ENCODE results near the gene ZCCHC2.

DNA sequence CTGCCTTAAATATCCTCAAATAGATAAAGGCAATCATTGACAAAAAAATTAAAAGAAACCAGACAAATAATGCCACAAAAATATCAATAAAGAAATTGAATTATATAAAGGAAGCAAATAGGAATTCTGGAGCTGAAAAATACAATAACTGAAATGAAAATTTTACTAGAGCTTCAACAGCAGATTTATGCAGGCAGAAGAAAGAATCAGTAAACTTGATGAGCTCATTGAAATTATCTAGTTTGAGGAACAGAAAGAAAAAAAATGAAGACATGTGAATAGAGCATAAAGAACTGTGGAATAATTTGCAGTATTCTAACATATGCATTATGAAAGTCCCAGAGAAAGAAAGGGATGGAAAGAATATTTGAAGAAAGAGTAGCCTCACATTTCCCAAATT lies 41.9 kb upstream of the ZCCHC2 start:
- TF ChIP-seq YY1 (IDR thresholded peaks at IDR 0.05) (no peak), RAD21 (IDR thresholded peaks at IDR 0.05) (no peak)
- TF ChIP-seq, protein P1, sequence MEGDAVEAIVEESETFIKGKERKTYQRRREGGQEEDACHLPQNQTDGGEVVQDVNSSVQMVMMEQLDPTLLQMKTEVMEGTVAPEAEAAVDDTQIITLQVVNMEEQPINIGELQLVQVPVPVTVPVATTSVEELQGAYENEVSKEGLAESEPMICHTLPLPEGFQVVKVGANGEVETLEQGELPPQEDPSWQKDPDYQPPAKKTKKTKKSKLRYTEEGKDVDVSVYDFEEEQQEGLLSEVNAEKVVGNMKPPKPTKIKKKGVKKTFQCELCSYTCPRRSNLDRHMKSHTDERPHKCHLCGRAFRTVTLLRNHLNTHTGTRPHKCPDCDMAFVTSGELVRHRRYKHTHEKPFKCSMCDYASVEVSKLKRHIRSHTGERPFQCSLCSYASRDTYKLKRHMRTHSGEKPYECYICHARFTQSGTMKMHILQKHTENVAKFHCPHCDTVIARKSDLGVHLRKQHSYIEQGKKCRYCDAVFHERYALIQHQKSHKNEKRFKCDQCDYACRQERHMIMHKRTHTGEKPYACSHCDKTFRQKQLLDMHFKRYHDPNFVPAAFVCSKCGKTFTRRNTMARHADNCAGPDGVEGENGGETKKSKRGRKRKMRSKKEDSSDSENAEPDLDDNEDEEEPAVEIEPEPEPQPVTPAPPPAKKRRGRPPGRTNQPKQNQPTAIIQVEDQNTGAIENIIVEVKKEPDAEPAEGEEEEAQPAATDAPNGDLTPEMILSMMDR (IDR thresholded peaks at IDR 0.05; ENCODE audit: low read depth, low read length, missing input control), result no peak

Data from liver (tissue), 3 donors.